A549 (cell line): ENCODE data around the gene SERTAD4. TPM values are rescaled to one million over a fixed set of nuclear protein-coding genes. Genes with fewer than 3 reads are reported as not detected.
"Not testable (repeated sequence)": the region's sequence is repeated elsewhere in the genome, so short reads cannot be mapped to it uniquely, and the experiment has no call there.

Source experiments
- ATAC-seq, 2 experiments: fragments of 200-7000 bp in 1 of 2; fragments of >200 bp in 1 of 2; cut with Nextera tagmentation in 1 of 2; cut with Tn5 transposase in 1 of 2; 3 replicates each; pipeline versions ENCODE4 v1.8.0 to v1.9.1; 2018 to 2020; ENCODE audit warnings: mild to moderate bottlenecking in 1 of 2, moderate library complexity in 1 of 2
- CTCF ChIA-PET: fragments of 300-600 bp; sonication (Branson Sonifier 250); formaldehyde crosslinking; extraction: SDS; loops from one replicate; lab custom pipeline; 2021; ENCODE audit warnings: antibody characterized with exemption, inconsistent platforms; lab: Yijun Ruan, JAX
- POLR2A ChIA-PET: fragments of 350-600 bp; formaldehyde crosslinking; extraction: SDS; loops from one replicate; lab custom pipeline; 2021; ENCODE audit warnings: antibody characterized with exemption, inconsistent platforms; lab: Yijun Ruan, JAX
- DNase-seq, 2 experiments: peaks; one replicate each; pipeline versions ENCODE4 v3.0.0 to v3.0.0-alpha.2; 2011 to 2016; ENCODE audit warnings: low read depth in 1 of 2, low spot score in 1 of 2
- FAIRE-seq: peaks from 2 replicates; lab custom pipeline; 2011; peaks lifted over from hg19 to GRCh38; lab: Jason Lieb, UNC
- H3K27ac ChIP-seq, 2 experiments: fragments of >200 bp; sonication (Bioruptor Twin); formaldehyde crosslinking; 3 replicates each; pipeline ENCODE4 v1.5.1; 2016 to 2017
- H3K4me1 ChIP-seq: fragments of >200 bp; sonication (Bioruptor Twin); formaldehyde crosslinking; 3 replicates; pipeline ENCODE4 v1.6.1; 2016
- H3K4me2 ChIP-seq: fragments of >200 bp; sonication (Bioruptor Twin); formaldehyde crosslinking; 3 replicates; pipeline ENCODE4 v1.6.1; 2016
- H3K4me3 ChIP-seq: fragments of >200 bp; sonication (Bioruptor Twin); formaldehyde crosslinking; 3 replicates; pipeline ENCODE4 v1.5.1; 2016
- H3K9me3 ChIP-seq: fragments of >200 bp; sonication (Bioruptor Twin); formaldehyde crosslinking; 3 replicates; pipeline ENCODE4 v1.6.1; 2016
- CBX2 ChIP-seq: fragments of 200-600 bp; sonication (generic); IDR thresholded peaks from 2 replicates; pipeline ENCODE4 v1.6.1; 2016; ENCODE audit warnings: low read depth, mild to moderate bottlenecking, borderline replicate concordance
- CEBPB ChIP-seq, 2 experiments: fragments of >200 bp in 1 of 2; sonication (Bioruptor Twin) in 1 of 2; formaldehyde crosslinking in 1 of 2; IDR thresholded peaks; 2 replicates each; pipeline ENCODE4 v1.6.1; 2012 to 2016
- E2F6 ChIP-seq: IDR thresholded peaks from 2 replicates; pipeline ENCODE4 v1.6.1; 2012; ENCODE audit warnings: low read depth, borderline replicate concordance
- EHF ChIP-seq: fragments of 250-450 bp; sonication (Bioruptor Pico); IDR thresholded peaks from 2 replicates; pipeline ENCODE4 v1.5.0; 2020; ENCODE audit warnings: mild to moderate bottlenecking
- EHMT2 ChIP-seq: fragments of 200-600 bp; sonication (generic); IDR thresholded peaks from 2 replicates; pipeline ENCODE4 v1.6.1; 2016; ENCODE audit warnings: antibody characterized with exemption, low read depth, mild to moderate bottlenecking, moderate library complexity
- EP300 ChIP-seq, 2 experiments: fragments of >200 bp; sonication (Bioruptor Twin); formaldehyde crosslinking; IDR thresholded peaks; 2 replicates in 1 of 2; 3 replicates in 1 of 2; pipeline ENCODE4 v1.6.1; 2016 to 2017
- FOSB ChIP-seq: fragments of 250-450 bp; sonication (Bioruptor Pico); IDR thresholded peaks from 2 replicates; pipeline ENCODE4 v1.5.0; 2020; ENCODE audit warnings: mild to moderate bottlenecking, moderate library complexity
- GATA3 ChIP-seq: IDR thresholded peaks from 2 replicates; pipeline ENCODE4 v1.6.1; 2012; ENCODE audit warnings: borderline replicate concordance
- HOXB13 ChIP-seq: fragments of 250-450 bp; sonication (Bioruptor Pico); IDR thresholded peaks from 2 replicates; pipeline ENCODE4 v1.5.0; 2020; ENCODE audit warnings: low read depth, mild to moderate bottlenecking, moderate library complexity
- JUNB ChIP-seq: fragments of >200 bp; sonication (Bioruptor Twin); formaldehyde crosslinking; IDR thresholded peaks from 2 replicates; pipeline ENCODE4 v1.6.1; 2016
- KDM1A ChIP-seq: fragments of 200-600 bp; sonication (generic); IDR thresholded peaks from 2 replicates; pipeline ENCODE4 v1.6.1; 2016; ENCODE audit warnings: low read depth, mild to moderate bottlenecking
- MAFK ChIP-seq: fragments of 450-650 bp; IDR thresholded peaks from 2 replicates; pipeline ENCODE4 v1.6.1; 2014; ENCODE audit not compliant: partially characterized antibody
- MYC ChIP-seq: IDR thresholded peaks from 2 replicates; pipeline ENCODE4 v1.6.1; 2012; ENCODE audit warnings: mild to moderate bottlenecking, inconsistent platforms, low read length, improper control_type of control experiment, borderline replicate concordance
- NPAS2 ChIP-seq: fragments of 250-450 bp; sonication (Bioruptor Pico); IDR thresholded peaks from 2 replicates; pipeline ENCODE4 v1.8.0; 2022; ENCODE audit warnings: mild to moderate bottlenecking, moderate library complexity, borderline replicate concordance
- RARB ChIP-seq: fragments of 250-450 bp; sonication (Bioruptor Pico); IDR thresholded peaks from 2 replicates; pipeline ENCODE4 v1.8.0; 2021; ENCODE audit warnings: mild to moderate bottlenecking, moderate library complexity
- REST ChIP-seq: fragments of 200-600 bp; sonication (generic); IDR thresholded peaks from 2 replicates; pipeline ENCODE4 v1.6.1; 2016; ENCODE audit warnings: antibody characterized with exemption, mild to moderate bottlenecking, moderate library complexity
- RFX5 ChIP-seq: fragments of 450-650 bp; IDR thresholded peaks from 2 replicates; pipeline ENCODE4 v1.7.1; 2014; ENCODE audit warnings: antibody characterized with exemption, mild to moderate bottlenecking, moderate library complexity
- SREBF2 ChIP-seq: fragments of 450-650 bp; IDR thresholded peaks from 2 replicates; pipeline ENCODE4 v1.6.1; 2014; ENCODE audit warnings: mild to moderate bottlenecking, moderate library complexity
- ZFP36 ChIP-seq: fragments of 450-650 bp; IDR thresholded peaks from 2 replicates; pipeline ENCODE4 v1.6.1; 2014; ENCODE audit warnings: borderline replicate concordance; ENCODE audit not compliant: partially characterized antibody
- ZNF302 ChIP-seq: fragments of 250-450 bp; sonication (Bioruptor Pico); IDR thresholded peaks from 2 replicates; pipeline ENCODE4 v1.9.0; 2021; ENCODE audit warnings: inconsistent platforms, mild to moderate bottlenecking, moderate library complexity
- ZSCAN20 ChIP-seq: fragments of 250-450 bp; sonication (Bioruptor Pico); IDR thresholded peaks from 2 replicates; pipeline ENCODE4 v1.8.0; 2022; ENCODE audit warnings: mild to moderate bottlenecking, moderate library complexity
- WGBS: methylation state at CpG from one replicate; pipeline ENCODE4 v1.1.6; 2017; ENCODE audit errors: missing lambda C conversion rate; 5-methylcytosine and 5-hydroxymethylcytosine counted together
- polyA plus RNA-seq, 4 experiments: library from polyadenylated mRNA; depleted of rRNA in 3 of 4; stranded (reverse); fragments of >200 nt; fragmentation: RNase III in 1 of 4; extraction: RNeasy Plus Mini Kit Qiagen cat#74134 plus additional on column Dnase treatment in 1 of 4; gene quantifications; 2 replicates in 3 of 4; 3 replicates in 1 of 4; pipeline ENCODE4 v1.2.3, GENCODE V29; 2011 to 2017

SERTAD4 gene
- polyA plus RNA-seq, 2 of the 4 experiments (the other 2 are of a cell fraction) = 0.62 to 0.71 TPM

- H3K9me3 ChIP-seq = no peaks in the 10 kb centered on the region
- CTCF ChIA-PET = interaction anchor here (0.7 to 1.6 kb wide), 4 partner anchors 10 to 25 kb away, joined by 3 to 8 read pairs (median 4); no protein-coding TSS in a partner anchor
- DNase-seq (peak; percentile 18 to 24), FAIRE-seq (no peak), ATAC-seq (peak; percentile 81 to 82; a peak in 4 of 6 replicates)
- WGBS = 53% methylated on average over 9 of the region's 9 CpGs
- no peak overlapping the region for H3K27ac ChIP-seq
- H3K4me3 ChIP-seq = no peak overlapping the region
- POLR2A ChIA-PET = no interaction called here
- no peak overlapping the region for H3K4me2 ChIP-seq
- H3K4me1 ChIP-seq = peaks cover 16% of the 10 kb centered on the region; the same call in 2 of the 3 replicates
- TF ChIP-seq KDM1A = no peak
- no peak for TF ChIP-seq CBX2
- no peak for TF ChIP-seq RFX5
- TF ChIP-seq RARB = no peak
- no peak for TF ChIP-seq ZSCAN20 (CRISPR knock-in tag)
- TF ChIP-seq JUNB = no peak
- no peak for TF ChIP-seq EHMT2
- TF ChIP-seq HOXB13 = no peak
- no peak for TF ChIP-seq NPAS2 (CRISPR knock-in tag)
- no peak for TF ChIP-seq E2F6
- no peak for TF ChIP-seq MYC
- no peak for TF ChIP-seq FOSB (CRISPR knock-in tag)
- TF ChIP-seq EP300 (IDR thresholded peaks at IDR 0.05) = no peak
- TF ChIP-seq ZFP36 = no peak
- no peak for TF ChIP-seq MAFK
- no peak for TF ChIP-seq REST
- TF ChIP-seq ZNF302 (CRISPR knock-in tag) = no peak
- no peak for TF ChIP-seq EHF (CRISPR knock-in tag)
- TF ChIP-seq SREBF2 = no peak
These were observed 32.1 kb downstream of the SERTAD4 start for GRCh38 chr1:210264496-210265380.

GRCh38 chr1:210265392-210265955 is 32.9 kb downstream of the SERTAD4 start:
- H3K27ac ChIP-seq, FAIRE-seq, H3K9me3 ChIP-seq, H3K4me3 ChIP-seq, POLR2A ChIA-PET, ATAC-seq: not testable (repeated sequence)
- peak in 1 of 2 experiments; percentile 8 for DNase-seq
- CTCF ChIA-PET = interaction anchor here (0.7 to 1.6 kb wide), 5 partner anchors 10 to 26 kb away, joined by 3 to 8 read pairs (median 3); no protein-coding TSS in a partner anchor
- Histone ChIP-seq H3K4me2 (peak overlapping the region; percentile 21), H3K4me1 (peaks cover 16% of the 10 kb centered on the region; the same call in 2 of the 3 replicates)
- TF ChIP-seq GATA3 (peak; percentile 30; the same call in 1 of the 2 replicates), CEBPB (IDR thresholded peaks at IDR 0.05) (peak; percentile 30 to 67; a peak in 2 of 4 replicates)
- 21% methylated on average over 4 of the region's 4 CpGs for whole genome bisulfite sequencing
